HCT116 (cell line): ENCODE results near the gene LPIN1. TPM values are rescaled to one million over a fixed set of nuclear protein-coding genes. Genes with fewer than 3 reads are reported as not detected.

Source experiments
- ATAC-seq: fragments of 200-7000 bp; cut with Tn5 transposase; 2 replicates; pipeline ENCODE4 v1.9.1; 2020; ENCODE audit warnings: mild to moderate bottlenecking, moderate library complexity
- BruUV-seq: library from RNA; stranded (reverse); fragments of 400-500 nt; replicated peaks from 2 replicates; lab custom pipeline; 2021; lab: Mats Ljungman, UMichigan
- CTCF ChIA-PET: fragments of 300-600 bp; sonication (Branson Sonifier 250); formaldehyde crosslinking; loops from one replicate; lab custom pipeline; 2021; ENCODE audit warnings: antibody characterized with exemption; lab: Charles Lee
- POLR2A ChIA-PET: fragments of 300-600, 350-600 bp; sonication (Branson Sonifier 250); formaldehyde crosslinking; loops from one replicate; lab custom pipeline; 2021; ENCODE audit warnings: antibody characterized with exemption; lab: Charles Lee
- RAD21 ChIA-PET, 2 experiments: fragments of 300-600 bp; sonication (Branson Sonifier 250); formaldehyde crosslinking; loops; one replicate each; lab custom pipeline; 2023; ENCODE audit warnings: low total read pairs in 2 of 2; ENCODE audit not compliant: uncharacterized antibody in 2 of 2, unreplicated experiment in 2 of 2, low non-redundant PET in 1 of 2; lab: Charles Lee
- DNase-seq: peaks from one replicate; pipeline ENCODE4 v3.0.0-alpha.2; 2010; ENCODE audit warnings: low read depth, low spot score
- H2AFZ ChIP-seq: fragments of 200-600 bp; shearing (Covaris generic), sonication (generic); 2 replicates; pipeline ENCODE4 v1.6.1; 2017; ENCODE audit warnings: low read depth, mixed run types, mixed read lengths, antibody characterized with exemption, low read length; ENCODE audit not compliant: poor library complexity, severe bottlenecking
- H3K27ac ChIP-seq: 2 replicates; pipeline ENCODE4 v1.5.1; 2012; ENCODE audit warnings: low read depth, low read length
- H3K27me3 ChIP-seq: fragments of 200-600 bp; sonication (generic); 2 replicates; pipeline ENCODE4 v1.6.1; 2016; ENCODE audit warnings: mixed run types, low read length, mixed read lengths; ENCODE audit not compliant: insufficient read depth
- H3K36me3 ChIP-seq, 2 experiments: fragments of 200-500 bp in 1 of 2; fragments of 200-600 bp in 1 of 2; sonication (Bioruptor generic) in 1 of 2; sonication (generic) in 1 of 2; 2 replicates each; pipeline versions ENCODE4 v1.5.1 to v1.6.1; 2014 to 2016; ENCODE audit warnings: low read length in 2 of 2, inconsistent platforms in 1 of 2, mixed read lengths in 1 of 2, mixed run types in 1 of 2; ENCODE audit not compliant: insufficient read depth in 2 of 2, control insufficient read depth in 1 of 2
- H3K4me1 ChIP-seq, 2 experiments: fragments of 200-600 bp in 1 of 2; sonication (generic) in 1 of 2; 2 replicates each; pipeline versions ENCODE4 v1.5.1 to v1.6.1; 2012 to 2017; ENCODE audit warnings: low read length in 2 of 2, inconsistent platforms in 1 of 2, mild to moderate bottlenecking in 1 of 2, mixed read lengths in 1 of 2, mixed run types in 1 of 2, moderate library complexity in 1 of 2; ENCODE audit not compliant: insufficient read depth in 2 of 2, control insufficient read depth in 1 of 2
- H3K4me2 ChIP-seq: fragments of 200-600 bp; sonication (generic); 2 replicates; pipeline ENCODE4 v1.6.1; 2017; ENCODE audit warnings: mixed run types, low read length, mixed read lengths
- H3K4me3 ChIP-seq, 2 experiments: fragments of 200-600 bp in 1 of 2; sonication (generic) in 1 of 2; replicated peaks in 1 of 2; 2 replicates each; pipeline ENCODE4 v1.5.1; 2011 to 2016; ENCODE audit warnings: low read length in 2 of 2, control low read depth in 1 of 2, low read depth in 1 of 2, mild to moderate bottlenecking in 1 of 2, mixed read lengths in 1 of 2, mixed run types in 1 of 2
- H3K79me2 ChIP-seq: fragments of 200-600 bp; sonication (generic); 2 replicates; pipeline ENCODE4 v1.6.1; 2017; ENCODE audit warnings: mild to moderate bottlenecking, mixed run types, low read length, moderate library complexity, mixed read lengths; ENCODE audit not compliant: insufficient read depth
- H3K9ac ChIP-seq: fragments of 200-600 bp; sonication (generic); 2 replicates; pipeline ENCODE4 v1.6.1; 2016; ENCODE audit warnings: low read length, mixed read lengths
- H3K9me2 ChIP-seq: fragments of 200-600 bp; sonication (generic), shearing (Covaris generic); 2 replicates; pipeline ENCODE4 v1.6.1; 2017; ENCODE audit warnings: mixed run types, mild to moderate bottlenecking, moderate library complexity; ENCODE audit not compliant: insufficient read depth
- H3K9me3 ChIP-seq, 2 experiments: fragments of 200-500 bp in 1 of 2; fragments of 200-600 bp in 1 of 2; sonication (Bioruptor generic) in 1 of 2; sonication (generic) in 1 of 2; 2 replicates each; pipeline ENCODE4 v1.6.1; 2014 to 2017; ENCODE audit warnings: low read length in 2 of 2, mixed read lengths in 2 of 2, inconsistent platforms in 1 of 2, low read depth in 1 of 2, mild to moderate bottlenecking in 1 of 2, mixed run types in 1 of 2, moderate library complexity in 1 of 2; ENCODE audit not compliant: control insufficient read depth in 1 of 2, insufficient read depth in 1 of 2
- H4K20me1 ChIP-seq: fragments of 200-600 bp; sonication (generic), shearing (Covaris generic); 2 replicates; pipeline ENCODE4 v1.6.1; 2017; ENCODE audit warnings: mixed run types, mild to moderate bottlenecking, moderate library complexity; ENCODE audit not compliant: insufficient read depth
- ATF3 ChIP-seq: IDR thresholded peaks from 2 replicates; pipeline ENCODE4 v1.6.1; 2012
- CBX3 ChIP-seq: IDR thresholded peaks from 2 replicates; pipeline ENCODE4 v1.6.1; 2012; ENCODE audit warnings: low read depth
- CEBPB ChIP-seq: IDR thresholded peaks from 2 replicates; pipeline ENCODE4 v1.6.1; 2012; ENCODE audit warnings: low read depth
- EGR1 ChIP-seq: IDR thresholded peaks from 2 replicates; pipeline ENCODE4 v1.6.1; 2012; ENCODE audit warnings: low read depth
- ELF1 ChIP-seq: IDR thresholded peaks from 2 replicates; pipeline ENCODE4 v1.6.1; 2012; ENCODE audit warnings: low read depth, borderline replicate concordance
- EZH2phosphoT487 ChIP-seq: fragments of 200-600 bp; IDR thresholded peaks from 2 replicates; pipeline ENCODE4 v1.6.1; 2018; ENCODE audit warnings: antibody characterized with exemption, borderline replicate concordance
- MAX ChIP-seq: IDR thresholded peaks from 2 replicates; pipeline ENCODE4 v1.6.1; 2012
- RAD21 ChIP-seq: IDR thresholded peaks from 2 replicates; pipeline ENCODE4 v1.6.1; 2012; ENCODE audit warnings: low read depth, mild to moderate bottlenecking
- SIN3A ChIP-seq: IDR thresholded peaks from 2 replicates; pipeline ENCODE4 v1.6.1; 2012; ENCODE audit warnings: low read depth
- SP1 ChIP-seq: IDR thresholded peaks from 2 replicates; pipeline ENCODE4 v1.6.1; 2012; ENCODE audit warnings: low read depth
- SRF ChIP-seq: IDR thresholded peaks from 2 replicates; pipeline ENCODE4 v1.6.1; 2012; ENCODE audit warnings: low read depth
- ZBTB33 ChIP-seq: IDR thresholded peaks from 2 replicates; pipeline ENCODE4 v1.6.1; 2011; ENCODE audit warnings: mild to moderate bottlenecking, low read length, moderate library complexity; ENCODE audit not compliant: insufficient replicate concordance; ENCODE audit errors: extremely low read depth
- ZFX ChIP-seq: fragments of 450-650 bp; IDR thresholded peaks from 2 replicates; pipeline ENCODE4 v1.6.1; 2017
- ZNF274 ChIP-seq: fragments of 200-500 bp; sonication (Bioruptor generic); IDR thresholded peaks from 2 replicates; pipeline ENCODE4 v1.6.1; 2014; ENCODE audit warnings: mild to moderate bottlenecking, low read depth, low read length, inconsistent platforms
- intact Hi-C: fragments of 100-400 bp; cut with micrococcal nuclease; formaldehyde crosslinking; loops from 2 replicates; pipeline ENCODE4 v1.10.0; 2022
- total RNA-seq: library from RNA; stranded (reverse); gene quantifications from one replicate; pipeline ENCODE4 v1.2.1, GENCODE V29; 2021; ENCODE audit not compliant: unreplicated experiment

LPIN1 gene
- total RNA-seq, 1 experiment from 2014 or later = 16.7 TPM

GRCh38 chr2:11866358-11867335 is 120.2 kb downstream of the LPIN1 start:
- no peaks in the 10 kb centered on the region for H4K20me1 ChIP-seq
- H2AFZ ChIP-seq = no peak overlapping the region
- no peak overlapping the region for H3K4me3 ChIP-seq
- H3K4me1 ChIP-seq = peaks cover 0 to 11% of the 10 kb centered on the region in 2 experiments; a peak in 2 of 4 replicates
- TF ChIP-seq ZNF274 (no peak), SIN3A (no peak), MAX (no peak), ZBTB33 (no peak), CBX3 (no peak), ATF3 (no peak), SRF (no peak), RAD21 (no peak), ELF1 (no peak), EGR1 (no peak), SP1 (no peak), ZFX (no peak), CEBPB (no peak), EZH2phosphoT487 (no peak)
- intact Hi-C loops = loop anchor here (10.0 kb wide), 1 partner anchor 1138 kb away; no protein-coding TSS in a partner anchor
- H3K27ac ChIP-seq = no peak overlapping the region
- H3K9me3 ChIP-seq = no peaks in the 10 kb centered on the region
- H3K27me3 ChIP-seq = no peaks in the 10 kb centered on the region; the same call in 1 of the 2 replicates
- BruUV-seq = no TSS peak
- POLR2A ChIA-PET = no interaction called here
- no peaks in the 10 kb centered on the region for H3K9me2 ChIP-seq
- no peaks in the 10 kb centered on the region for H3K36me3 ChIP-seq
- RAD21 ChIA-PET = no interaction called here
- H3K79me2 ChIP-seq = no peaks in the 10 kb centered on the region
- ATAC-seq = no peak
- CTCF ChIA-PET = no interaction called here
- H3K4me2 ChIP-seq = no peak overlapping the region
- H3K9ac ChIP-seq = no peak overlapping the region
- DNase-seq = no peak
